GM18508 (cell line): ENCODE measurements around the gene WDR20.
"Not testable (repeated sequence)": the region's sequence is repeated elsewhere in the genome, so short reads cannot be mapped to it uniquely, and the experiment has no call there.

Experiments used
- ATAC-seq: cut with Tn5 transposase; IDR thresholded peaks from one replicate; pipeline ENCODE4 v1.9.1; 2021; ENCODE audit warnings: moderate number of reproducible peaks; ENCODE audit not compliant: insufficient read depth, unreplicated experiment

The WDR20 gene

GRCh38 chr14:102131741-102132140 lies 8.0 kb upstream of the WDR20 start:
- no peak for ATAC-seq

- not testable (repeated sequence) for ATAC-seq
These were observed 5.7 kb upstream of the WDR20 start for GRCh38 chr14:102134021-102134420.

- not testable (repeated sequence) for ATAC-seq
These were observed 5.0 kb upstream of the WDR20 start for GRCh38 chr14:102134719-102135118.

- not testable (repeated sequence) for ATAC-seq
These were observed 4.2 kb upstream of the WDR20 start for GRCh38 chr14:102135456-102135855.

- no peak for ATAC-seq
These were observed 1.2 kb upstream of the WDR20 start for GRCh38 chr14:102138535-102138934.

- ATAC-seq = no peak
These were observed 774 bp upstream of the WDR20 start for GRCh38 chr14:102138961-102139285.

- peak; percentile 6 for ATAC-seq
These were observed 491 bp downstream of the WDR20 start for GRCh38 chr14:102140027-102140749.

GRCh38 chr14:102140750-102141145 lies 1.1 kb downstream of the WDR20 start:
- ATAC-seq = no peak

GRCh38 chr14:102141797-102142196 lies 2.1 kb downstream of the WDR20 start:
- ATAC-seq = no peak

- ATAC-seq = no peak
These were observed 5.2 kb downstream of the WDR20 start for GRCh38 chr14:102144914-102145313.

GRCh38 chr14:102145395-102145794 lies 5.7 kb downstream of the WDR20 start:
- no peak for ATAC-seq

GRCh38 chr14:102146423-102146822 lies 6.7 kb downstream of the WDR20 start:
- no peak for ATAC-seq

GRCh38 chr14:102150083-102150482 lies 10.4 kb downstream of the WDR20 start:
- no peak for ATAC-seq

GRCh38 chr14:102150744-102151143 lies 11.0 kb downstream of the WDR20 start:
- no peak for ATAC-seq

GRCh38 chr14:102151411-102151810 lies 11.7 kb downstream of the WDR20 start:
- not testable (repeated sequence) for ATAC-seq

- no peak for ATAC-seq
These were observed 14.4 kb downstream of the WDR20 start for GRCh38 chr14:102154121-102154520.

GRCh38 chr14:102154821-102155549 lies 15.3 kb downstream of the WDR20 start:
- ATAC-seq = no peak

GRCh38 chr14:102157346-102157745 lies 17.6 kb downstream of the WDR20 start:
- no peak for ATAC-seq

- ATAC-seq = no peak
These were observed 19.1 kb downstream of the WDR20 start for GRCh38 chr14:102158797-102159196.

- ATAC-seq = no peak
These were observed 20.1 kb downstream of the WDR20 start for GRCh38 chr14:102159841-102160240.

- ATAC-seq = no peak
These were observed 22.8 kb downstream of the WDR20 start for GRCh38 chr14:102162487-102162886.

- no peak for ATAC-seq
These were observed 24.5 kb downstream of the WDR20 start for GRCh38 chr14:102164241-102164641.
